ENCODE results near the gene SENP8.

Gene SENP8

DNA sequence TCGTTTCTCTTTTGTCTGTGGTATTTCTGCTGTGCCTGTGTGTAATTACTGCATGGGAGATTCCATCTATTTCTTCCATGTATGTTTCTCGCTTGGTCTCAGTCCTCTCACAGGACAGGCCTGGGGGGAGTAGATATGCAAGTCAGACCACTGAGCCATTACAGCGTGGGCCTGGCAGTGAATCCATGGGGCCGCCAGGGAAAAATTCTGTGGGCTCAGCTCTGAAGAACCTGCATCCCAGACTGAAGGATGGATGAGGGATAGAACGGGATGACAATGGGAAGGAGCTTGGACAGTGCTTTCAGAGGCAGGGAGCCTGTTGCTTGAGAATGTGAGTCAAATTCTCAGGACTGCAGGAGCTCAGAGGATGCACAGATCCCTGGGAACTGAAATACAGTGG, 54.6 kb downstream of the SENP8 start:
- DNase-seq (ENCODE audit: extremely low spot score, insufficient read length, low read depth) (no peak), FAIRE-seq (no peak)

DNA sequence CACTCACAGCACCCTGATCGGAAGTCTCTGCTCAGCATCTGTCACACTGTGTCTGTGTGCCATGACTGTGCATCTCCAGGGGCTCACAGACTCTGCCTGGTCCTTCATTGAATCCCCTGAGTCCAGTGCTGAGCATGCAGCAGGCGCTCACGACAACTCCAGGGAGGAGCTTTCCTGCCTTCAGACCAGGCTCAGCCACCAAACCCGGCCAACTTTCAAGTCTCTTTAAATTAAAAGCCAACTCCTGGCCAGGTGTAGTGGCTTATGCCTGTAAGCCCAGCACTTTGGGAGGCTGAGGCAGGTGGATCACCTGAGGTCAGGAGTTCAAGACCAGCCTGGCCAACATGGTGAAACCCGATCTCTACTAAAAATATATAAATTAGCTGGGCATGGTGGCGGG, 55.2 kb downstream of the SENP8 start:
- FAIRE-seq = no peak

DNA sequence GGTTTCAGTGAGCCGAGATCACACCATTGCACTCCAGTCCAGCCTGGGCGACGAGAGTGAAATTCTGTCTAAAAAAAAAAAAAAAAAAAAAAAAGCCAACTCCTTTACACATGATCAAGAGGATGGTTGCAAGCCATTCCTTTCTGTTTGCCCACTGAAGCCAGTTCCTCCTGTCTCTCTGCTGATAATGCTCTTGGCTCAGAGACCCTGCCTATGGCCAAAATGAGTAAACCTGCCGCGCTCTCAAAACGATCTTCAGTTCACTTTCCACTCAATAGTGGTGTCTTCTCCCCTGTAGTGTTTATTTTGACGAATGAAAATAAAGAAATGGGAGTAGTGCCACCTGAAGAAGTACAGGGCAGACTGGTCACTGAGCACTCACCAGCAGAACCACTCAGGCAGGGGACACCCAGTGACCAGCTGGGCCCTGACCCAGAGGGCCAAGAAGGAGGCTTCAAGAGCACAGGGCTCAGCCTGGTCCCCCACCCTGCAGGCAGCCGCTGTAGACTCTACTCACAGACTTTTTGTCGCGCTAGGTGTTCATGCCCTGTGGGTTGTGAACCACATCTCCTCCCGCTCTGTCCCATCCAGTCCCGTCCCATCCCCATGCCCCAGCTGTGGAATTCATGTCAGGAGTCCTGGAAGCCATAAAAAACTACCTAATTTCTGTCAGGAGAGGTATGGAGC, 55.8 kb downstream of the SENP8 start:
- DNase-seq (ENCODE audit: extremely low spot score, insufficient read length, low read depth) = no peak
- no peak for FAIRE-seq

More for the DNA sequence above, 55.2 kb downstream of the SENP8 start:
- DNase-seq (ENCODE audit: extremely low spot score, insufficient read length, low read depth) = no peak

DNA sequence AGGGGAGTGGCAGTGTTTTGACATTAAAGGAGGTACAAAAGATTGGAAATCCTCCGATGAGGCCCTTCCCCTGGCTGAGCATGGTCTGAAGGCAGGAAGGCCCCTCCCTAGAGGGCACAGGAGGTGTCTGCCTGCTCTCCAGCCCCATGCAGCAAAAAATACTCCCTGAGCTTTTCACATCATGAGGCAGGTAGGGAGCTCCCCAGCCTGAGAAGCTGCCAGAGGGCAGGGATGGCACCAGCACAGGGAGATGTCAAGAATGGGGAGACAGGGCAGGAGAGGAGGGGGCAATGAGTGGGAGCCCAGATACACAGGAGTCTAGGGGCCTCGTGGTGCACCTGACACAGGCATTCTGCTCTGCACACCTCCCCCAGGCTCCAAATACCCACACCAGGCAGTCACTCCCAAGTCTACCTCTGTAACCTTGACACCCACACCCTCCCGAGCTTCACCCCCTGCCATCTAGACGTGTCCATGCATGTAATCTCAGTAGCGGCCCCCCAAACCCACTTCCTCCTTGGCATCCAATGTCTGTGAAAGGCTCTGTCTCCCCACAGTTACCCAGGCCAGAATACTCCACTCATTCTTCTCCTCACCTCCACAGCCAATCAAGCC, 56.5 kb downstream of the SENP8 start:
- no peak for DNase-seq (ENCODE audit: extremely low spot score, insufficient read length, low read depth)
- FAIRE-seq = no peak

DNA sequence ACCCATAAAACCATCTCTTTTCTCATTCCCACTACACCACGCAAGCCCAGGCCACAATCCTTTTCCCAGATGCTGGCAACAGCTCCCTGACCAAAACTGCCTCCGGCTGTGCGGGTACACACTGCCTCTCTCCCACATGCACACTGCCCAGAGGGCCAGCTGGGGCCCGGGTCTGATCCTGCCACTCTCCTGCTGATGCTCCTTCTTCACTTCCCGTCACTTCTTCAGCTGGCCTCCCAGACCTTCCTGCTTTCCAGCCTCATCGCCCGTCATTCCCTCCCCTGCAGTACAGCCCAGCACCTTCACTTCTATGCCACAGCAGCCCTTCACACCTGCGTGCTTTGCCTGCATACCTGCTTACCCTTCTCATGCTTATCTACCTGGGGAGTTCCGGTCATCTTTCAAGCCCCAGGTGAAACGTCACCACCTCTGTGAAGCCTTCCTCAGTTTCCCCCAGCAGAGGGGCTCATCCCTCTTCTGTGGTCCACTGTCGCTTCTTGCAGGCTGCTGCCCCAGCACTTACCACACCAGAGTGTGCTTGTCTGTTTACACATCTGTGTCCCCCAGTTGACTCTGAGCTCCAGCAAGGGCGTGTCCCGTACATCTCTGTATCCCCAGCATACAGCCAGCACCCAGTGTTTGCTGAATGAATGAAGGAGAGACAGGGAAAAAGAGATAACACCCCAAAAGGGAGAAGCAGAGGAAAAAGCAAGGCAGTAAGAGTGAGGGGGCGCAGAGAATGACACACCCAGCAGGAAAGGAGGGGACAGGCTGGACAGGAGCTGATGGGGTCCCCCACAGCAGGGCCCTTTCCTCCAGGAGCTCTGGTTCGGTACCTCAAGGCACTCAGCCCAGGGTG, 57.2 kb downstream of the SENP8 start:
- DNase-seq (ENCODE audit: extremely low spot score, insufficient read length, low read depth) (no peak), FAIRE-seq (no peak)

DNA sequence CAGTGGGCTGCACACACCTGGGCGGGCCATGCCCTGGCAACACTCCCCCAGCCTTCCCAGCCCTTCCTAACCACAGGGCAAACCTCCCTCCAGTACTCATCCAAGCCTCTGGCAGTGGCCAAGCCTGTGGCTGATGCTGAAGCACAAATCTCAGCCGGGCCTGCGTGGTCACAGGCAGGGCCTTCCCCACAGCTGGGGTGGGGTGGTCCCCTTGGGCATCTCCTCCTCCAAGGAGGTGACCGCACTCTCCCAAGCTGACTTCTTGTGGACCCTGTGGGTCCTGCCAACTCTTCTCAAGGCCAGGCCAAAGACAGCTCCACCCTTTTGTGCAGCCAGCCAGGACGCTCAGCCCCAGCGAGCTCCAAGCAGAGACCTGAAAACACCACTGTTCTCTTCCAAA, 58.0 kb downstream of the SENP8 start:
- no peak for DNase-seq (ENCODE audit: extremely low spot score, insufficient read length, low read depth)

DNA sequence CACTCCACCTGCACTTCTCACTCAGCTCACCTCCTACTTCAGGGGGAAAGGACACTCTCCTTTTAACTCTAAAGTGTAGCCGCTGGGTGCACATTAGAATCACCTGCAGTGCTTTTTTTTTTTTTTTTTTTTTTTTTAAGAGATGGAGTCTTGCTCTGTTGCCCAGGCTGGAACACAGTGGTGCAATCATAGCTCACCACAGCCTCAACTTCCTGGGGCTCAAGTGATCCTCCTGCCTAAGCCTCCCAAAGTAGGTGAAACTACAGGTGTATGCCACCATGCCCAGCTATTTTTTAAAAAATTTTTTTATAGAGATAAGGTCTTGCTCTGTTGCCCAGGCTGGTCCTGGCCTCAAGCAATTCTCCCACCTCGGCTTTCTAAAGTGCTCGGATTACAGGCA, 58.5 kb downstream of the SENP8 start:
- FAIRE-seq = no peak
- no peak for DNase-seq (ENCODE audit: extremely low spot score, insufficient read length, low read depth)

More for the DNA sequence above, 58.0 kb downstream of the SENP8 start:
- FAIRE-seq = no peak

DNA sequence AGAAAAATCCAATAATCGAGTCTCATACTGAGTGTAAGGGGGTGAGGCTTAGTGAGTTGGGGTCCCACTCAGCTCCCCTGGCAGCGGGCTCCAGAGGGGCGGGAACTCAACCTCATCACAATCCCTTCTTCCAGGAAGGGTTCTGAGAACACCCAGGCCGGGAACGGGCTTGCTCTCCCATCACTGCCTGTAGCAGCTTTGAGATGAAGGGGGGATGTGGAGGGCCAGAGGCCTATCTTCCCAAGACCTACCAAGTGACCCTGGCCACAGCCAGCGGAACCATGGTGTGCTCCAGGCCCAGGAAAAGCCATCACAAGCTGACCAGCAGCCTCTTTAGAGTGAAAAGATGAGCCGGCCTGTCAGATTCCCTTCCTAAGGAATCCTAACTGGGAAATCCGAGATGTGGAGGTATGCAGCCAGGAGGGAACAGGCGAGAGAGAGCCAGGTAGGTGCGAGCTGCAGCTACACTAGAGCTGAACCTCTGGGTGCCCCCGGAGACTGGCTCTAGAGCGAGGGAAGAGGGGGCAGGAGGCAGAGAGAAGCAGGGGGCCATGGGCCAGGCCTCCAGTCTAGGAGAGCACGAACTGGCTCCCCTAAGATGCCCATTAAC, 60.9 kb downstream of the SENP8 start:
- DNase-seq (ENCODE audit: extremely low spot score, insufficient read length, low read depth) = no peak
- no peak for FAIRE-seq

DNA sequence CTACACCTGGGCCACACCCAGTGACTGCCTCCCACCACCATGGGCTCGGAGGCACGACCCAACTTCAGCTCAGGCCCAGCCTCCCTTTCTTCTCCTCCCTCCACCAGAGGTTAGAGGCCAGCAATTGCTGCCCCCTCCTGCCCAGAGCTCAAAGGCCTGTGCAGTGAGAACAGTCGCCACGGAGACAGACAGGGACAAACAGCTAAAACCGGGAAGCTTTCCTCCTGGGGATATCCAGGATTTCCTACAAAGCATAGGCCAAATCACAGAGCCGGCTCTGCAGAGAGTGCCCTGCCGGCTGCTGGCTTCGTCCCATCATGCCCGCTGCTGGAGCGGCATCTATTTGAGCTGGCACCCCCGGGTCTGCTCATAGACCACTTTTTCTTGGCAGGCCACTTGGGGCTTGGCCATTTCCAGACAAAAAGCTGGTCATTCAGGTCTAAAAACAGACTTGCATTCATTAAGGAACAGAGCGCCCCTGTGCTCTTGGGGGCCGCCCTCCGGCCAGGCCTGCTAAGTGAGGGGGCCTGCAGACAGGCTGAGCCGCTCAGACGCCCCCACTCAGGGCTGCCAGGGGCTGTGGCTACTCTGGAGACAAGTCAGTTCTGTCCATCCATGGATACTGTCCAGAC, 61.9 kb downstream of the SENP8 start:
- no peak for DNase-seq (ENCODE audit: extremely low spot score, insufficient read length, low read depth)
- FAIRE-seq = no peak

DNA sequence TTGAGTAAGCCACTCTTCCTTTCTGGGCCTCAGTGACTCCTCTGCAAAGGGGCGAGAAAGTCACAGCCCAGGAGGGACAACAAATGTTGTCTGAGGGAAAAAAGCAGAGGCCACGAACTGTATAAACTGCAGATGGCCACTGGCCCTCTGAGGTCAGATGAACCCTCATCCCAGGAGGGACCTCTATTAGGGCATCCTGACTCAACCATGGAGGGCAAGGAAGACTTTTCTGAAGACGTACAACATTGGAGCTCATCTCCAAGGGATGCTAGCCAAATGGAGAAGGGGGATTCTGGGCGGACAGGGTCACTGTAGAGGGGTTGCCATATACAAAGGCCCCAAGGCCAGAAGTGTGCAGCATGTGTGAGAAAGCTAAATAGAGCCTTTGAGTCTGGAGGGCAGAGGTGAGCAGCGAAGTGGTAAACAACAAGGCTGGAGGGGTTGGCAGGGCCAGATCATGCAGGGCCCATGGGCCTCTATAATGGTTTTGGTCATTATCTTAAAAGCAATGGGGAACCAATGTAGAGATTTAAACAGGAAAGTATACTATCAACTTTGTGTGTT, 62.6 kb downstream of the SENP8 start:
- DNase-seq (ENCODE audit: extremely low spot score, insufficient read length, low read depth) = no peak
- no peak for FAIRE-seq

DNA sequence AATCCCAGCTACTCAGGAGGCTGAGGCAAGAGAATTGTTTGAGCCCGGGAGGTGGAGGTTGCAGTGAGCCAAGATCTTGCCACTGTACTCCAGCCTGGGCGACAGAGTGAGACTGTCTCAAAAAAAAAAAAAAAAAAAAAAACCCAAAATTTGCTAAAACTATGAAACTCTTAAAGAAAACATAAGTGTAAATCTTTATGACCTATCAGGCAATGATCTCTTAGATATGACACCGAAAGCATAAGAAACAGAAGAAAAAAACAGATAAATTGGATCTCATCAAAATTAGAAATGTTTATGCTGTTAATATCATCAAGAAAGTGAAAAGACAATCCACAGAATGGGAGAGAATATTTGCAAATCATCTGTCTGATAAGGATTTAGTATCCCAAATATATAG, 64.0 kb downstream of the SENP8 start:
- DNase-seq (ENCODE audit: extremely low spot score, insufficient read length, low read depth) (no peak), FAIRE-seq (no peak)

DNA sequence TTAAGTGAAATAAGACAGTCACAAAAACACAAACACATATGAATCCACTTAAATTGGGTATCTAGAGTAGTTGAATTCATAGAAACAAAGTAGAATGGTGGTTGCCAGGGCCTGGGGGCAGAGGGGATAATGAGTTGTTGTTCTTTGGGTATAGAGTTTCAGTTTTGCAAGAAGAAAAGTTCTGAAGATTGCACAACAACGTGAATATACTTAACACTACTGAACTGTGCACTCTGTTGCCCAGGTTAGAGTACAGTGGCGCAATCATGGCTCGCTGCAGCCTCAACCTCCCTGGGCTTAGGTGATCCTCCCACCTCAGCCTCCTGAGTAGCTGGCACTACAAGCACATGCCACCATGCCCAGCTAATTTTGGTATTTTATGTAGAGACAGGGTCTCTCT, 64.5 kb downstream of the SENP8 start:
- FAIRE-seq (no peak), DNase-seq (ENCODE audit: extremely low spot score, insufficient read length, low read depth) (no peak)

DNA sequence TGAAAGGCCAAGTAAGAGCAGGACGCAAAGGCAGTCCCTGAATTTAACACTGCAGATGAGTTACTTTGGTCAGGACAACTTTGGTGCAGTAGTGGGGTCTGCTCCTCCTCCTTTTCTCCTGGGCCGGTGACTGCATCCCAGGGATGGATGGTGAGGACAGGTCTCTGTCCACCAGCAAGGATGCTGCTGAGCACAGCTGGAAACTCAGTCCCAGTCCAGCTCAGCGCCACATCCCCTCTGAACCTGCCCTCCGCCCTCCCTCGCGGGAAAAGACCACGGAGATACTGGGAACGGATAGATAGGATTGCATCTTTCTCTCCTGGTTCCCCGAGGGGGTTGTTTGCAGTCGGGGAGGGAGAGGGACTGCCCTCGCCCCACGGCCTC, 65.6 kb downstream of the SENP8 start:
- DNase-seq (ENCODE audit: extremely low spot score, insufficient read length, low read depth) = no peak
- FAIRE-seq = no peak

DNA sequence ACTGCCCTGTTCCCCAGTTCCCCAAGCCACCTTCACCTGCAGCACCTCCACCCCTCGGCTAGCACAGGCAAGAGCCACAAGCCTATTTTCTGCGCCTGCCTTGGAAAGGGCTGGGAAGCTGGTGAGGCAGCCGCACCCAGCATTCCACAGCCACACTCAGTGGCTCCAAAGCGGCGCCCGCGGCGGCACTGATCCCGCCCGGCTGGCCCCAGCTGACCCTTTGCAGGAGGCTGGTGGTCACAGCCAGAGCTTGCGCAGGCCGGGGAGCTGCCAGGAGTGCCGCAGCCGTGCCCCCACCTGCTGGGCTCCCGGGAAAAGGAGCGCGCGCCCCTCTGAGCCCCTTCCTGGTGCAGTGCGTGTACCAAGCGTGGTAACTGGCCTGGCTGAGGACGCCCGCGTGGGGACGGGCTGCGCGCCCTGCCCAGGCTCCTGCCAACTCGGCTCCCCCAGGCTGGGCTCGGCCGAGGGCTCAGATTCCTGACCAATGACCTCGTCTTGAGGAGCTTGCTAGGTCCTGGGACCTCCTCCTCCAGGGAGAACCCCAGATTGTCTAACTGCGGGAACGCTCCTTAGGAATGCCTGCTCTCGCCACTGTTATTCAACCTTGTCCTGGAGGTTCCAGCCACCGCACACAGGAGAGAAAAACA, 66.1 kb downstream of the SENP8 start:
- DNase-seq (ENCODE audit: extremely low spot score, insufficient read length, low read depth) (no peak), FAIRE-seq (no peak)

DNA sequence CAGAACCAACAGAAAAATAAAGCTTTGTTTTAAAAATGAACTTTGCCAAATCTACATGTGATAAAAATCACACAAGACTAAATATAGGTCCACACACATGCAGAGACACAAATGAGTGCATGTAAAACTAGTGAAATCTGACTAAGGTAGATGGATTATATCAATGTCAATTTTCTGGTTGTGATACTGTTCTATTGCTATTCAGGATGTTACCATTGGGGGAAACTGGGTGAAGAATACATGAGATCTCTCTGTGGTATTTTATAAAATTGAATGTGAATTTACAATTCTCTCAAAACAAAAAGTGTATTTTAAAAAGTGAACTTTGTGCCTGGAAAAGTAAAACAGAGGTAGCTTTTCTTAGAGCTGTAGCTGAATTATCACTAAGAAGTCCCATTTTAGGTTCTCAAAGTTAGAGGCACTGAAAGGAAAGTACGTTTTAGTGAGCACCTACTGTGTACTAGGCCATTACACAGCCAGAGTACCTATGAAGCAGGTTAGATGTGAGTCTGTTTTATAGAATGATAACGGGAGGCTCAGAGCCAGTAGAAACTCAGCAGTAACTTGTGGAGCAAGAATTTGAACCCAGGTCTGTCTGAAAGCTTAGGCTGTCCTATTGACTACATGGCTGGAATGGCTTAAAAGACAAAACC, 71.2 kb downstream of the SENP8 start:
- no peak for DNase-seq (ENCODE audit: extremely low spot score, insufficient read length, low read depth)
- no peak for FAIRE-seq

DNA sequence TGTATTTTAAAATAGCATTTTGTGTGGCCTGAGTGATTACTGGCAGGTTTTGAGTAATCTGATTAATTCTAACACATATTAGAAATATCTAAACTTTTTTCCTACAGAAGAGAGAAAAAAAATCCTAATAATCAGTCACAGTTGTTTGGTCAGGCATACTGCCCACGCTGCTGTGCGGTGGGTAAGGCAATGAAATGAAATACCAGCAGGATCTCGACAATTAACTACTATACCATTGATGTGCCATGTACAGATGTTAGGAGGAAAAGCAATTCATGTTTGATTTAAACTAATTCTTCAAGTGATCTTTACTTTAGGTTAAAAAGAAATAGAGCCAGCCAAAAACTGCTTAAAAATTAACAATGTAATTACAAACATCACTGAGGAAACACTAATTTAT, 74.2 kb downstream of the SENP8 start:
- DNase-seq (ENCODE audit: extremely low spot score, insufficient read length, low read depth) (no peak), FAIRE-seq (no peak)

Measured in GM18507 (cell line).